Activated CD4-positive, alpha-beta T cell treated with anti-CD3 and anti-CD28 coated beads for 1 hour (primary cell): ENCODE results near the gene ATE1.
"Not testable (repeated sequence)": the region's sequence is repeated elsewhere in the genome, so short reads cannot be mapped to it uniquely, and the experiment has no call there.

ENCODE experiments used
- DNase-seq: peaks from one replicate; pipeline ENCODE4 v3.0.0-alpha.2; 2020

ATE1 gene

DNA sequence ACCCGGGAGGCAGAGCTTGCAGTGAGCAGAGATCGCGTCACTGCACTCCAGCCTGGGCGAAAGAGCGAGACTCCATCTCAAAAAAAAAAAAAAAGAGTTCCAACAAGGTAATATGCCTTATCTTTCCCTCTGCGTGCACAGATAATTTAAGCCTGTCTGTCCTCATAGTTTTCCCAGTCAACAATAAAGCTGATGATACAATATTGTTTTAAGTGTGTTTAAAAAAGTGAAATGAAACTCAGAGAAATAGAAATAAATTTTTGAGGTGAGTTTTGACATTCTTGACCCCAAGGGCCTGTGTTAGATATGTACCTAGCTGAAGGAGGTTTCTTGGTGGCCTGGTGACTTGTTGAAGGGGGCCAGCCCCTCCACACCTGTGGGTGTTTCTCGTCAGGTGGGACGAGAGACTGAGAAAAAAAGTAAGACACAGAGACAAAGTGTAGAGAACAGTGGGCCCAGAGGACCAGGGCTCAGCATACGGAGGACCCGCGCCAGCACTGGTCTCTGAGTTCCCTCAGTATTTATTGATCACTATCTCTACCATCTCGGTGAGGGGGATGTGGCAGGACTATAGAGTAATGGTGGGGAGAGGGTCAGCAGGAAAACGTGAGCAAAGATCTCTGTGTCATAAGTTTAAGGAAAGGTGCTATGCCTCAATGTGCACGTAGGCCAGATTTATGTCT is 1.9 kb upstream of the ATE1 start:
- DNase-seq, result not testable (repeated sequence)

DNA sequence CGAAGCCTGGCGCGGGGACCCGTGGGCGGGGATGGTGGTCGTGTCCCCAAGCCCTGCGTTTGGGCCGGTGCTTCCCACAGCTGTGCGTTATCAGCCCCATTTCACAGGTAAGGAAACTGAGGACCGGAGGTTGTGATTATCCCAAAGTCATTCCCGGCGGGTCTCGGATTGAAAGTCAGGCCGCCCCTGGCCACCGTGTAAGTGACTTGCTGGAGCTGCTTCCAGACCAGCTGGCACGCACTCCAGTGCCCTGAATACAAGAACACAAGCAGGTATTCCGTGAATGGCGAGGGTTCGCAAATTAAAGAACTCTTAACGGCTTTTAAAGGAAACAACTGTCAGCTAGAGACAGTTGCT is 675 bp upstream of the ATE1 start:
- DNase-seq, result no peak

DNA sequence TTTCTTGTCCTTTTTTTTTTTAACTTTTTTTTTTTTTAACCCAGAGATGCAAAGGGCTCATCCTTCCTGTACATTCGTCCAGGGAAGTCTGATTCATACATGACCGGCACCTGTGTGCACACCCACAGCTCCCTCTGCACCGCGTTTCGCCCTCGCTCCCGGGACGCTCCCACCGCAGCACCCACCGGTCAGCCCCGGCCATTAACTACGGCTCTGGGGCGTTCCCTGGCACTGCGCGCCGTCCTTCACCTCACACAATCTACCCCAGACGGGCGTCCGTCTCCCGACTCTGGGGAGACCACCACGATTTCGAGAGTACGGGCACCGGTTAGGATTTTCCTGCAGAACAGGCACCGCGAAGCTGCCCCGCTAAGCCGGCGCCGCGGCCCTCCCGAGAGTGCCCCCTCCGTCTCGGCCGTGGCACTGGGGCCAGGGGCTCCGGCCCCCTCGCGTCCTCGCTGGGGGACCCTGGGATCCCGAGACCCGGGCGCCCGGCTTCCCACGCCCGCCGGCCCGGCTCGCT is 452 bp downstream of the ATE1 start:
- peak; percentile 8 for DNase-seq

DNA sequence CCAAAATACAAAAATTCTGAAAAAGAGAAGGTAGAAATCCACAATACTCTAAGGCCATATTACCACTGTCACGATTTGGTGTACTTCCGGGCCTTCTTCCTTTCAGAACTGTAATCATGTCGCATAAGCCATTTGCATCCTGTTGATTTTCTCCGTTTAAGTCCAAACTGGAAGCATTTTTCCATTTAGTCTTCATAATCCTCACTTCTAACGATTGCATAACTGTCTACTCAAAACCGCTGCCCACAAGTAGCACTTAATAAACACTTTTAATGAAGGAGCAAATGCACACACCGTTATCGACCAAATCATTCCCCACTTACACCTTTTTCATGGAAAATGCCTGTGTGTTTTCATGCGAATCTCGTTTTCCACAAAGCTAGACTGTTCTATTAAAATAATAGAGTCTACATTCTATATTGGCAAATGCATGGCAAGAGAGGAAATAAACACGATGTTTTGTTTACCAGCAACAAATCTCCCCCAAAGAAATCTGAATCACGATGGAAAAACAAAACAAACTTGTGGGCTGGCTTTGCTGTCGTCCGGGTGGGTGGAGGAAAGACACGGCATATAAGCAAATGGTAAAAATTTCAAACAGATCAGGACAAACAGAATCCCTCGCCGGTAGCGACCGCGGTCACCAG is 1.0 kb downstream of the ATE1 start:
- no peak for DNase-seq

DNA sequence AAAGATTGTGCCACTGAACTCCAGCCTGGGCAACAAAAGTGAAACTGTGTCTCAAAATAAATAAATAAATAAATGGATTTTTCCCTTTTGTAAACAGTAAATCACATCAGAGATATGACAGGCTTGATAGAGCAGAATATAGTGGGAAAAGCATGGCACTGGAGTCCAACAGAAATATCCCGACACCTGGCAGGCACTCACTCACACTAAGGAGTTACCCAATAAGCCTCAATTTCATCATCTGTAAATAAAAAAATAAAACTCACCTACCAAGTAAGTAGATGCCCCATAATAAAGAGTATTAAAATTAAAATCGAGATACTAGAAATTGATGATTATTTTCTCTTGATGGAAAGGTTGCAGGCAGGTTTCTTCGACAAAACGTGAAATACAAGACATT is 1.7 kb downstream of the ATE1 start:
- DNase-seq, result no peak

DNA sequence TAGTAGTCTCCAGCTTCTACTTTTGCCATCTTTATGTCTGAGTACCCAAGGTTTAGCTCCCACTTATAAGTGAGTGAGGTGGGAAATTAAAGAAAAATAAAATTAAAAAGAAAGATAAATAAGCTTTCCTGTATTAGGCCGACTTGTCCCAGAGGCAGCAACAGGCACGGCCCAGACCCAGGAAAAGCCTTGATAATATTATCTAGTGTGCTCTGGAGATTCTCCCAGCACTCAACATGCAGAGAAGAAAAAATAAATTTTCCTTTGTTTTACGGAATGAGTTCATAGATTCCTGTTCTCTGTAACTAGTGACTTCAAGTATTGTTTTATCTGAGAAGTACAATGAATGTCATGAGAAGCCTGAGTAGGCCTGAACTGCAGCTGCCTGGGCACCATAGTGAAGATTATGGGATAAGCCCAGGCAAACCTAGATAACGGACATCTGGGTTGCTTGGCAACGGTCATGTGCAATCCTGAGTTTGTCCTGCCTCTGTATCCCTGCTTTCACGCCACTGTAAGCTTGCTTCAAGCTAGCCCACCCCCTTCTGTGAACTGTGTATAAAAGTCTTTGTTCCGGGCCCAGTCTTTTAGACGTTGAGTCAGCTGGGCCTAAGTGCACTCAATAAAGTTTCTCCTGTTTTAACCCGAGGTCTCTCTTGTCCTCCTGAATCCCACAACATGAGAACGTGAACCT is 6.4 kb downstream of the ATE1 start:
- no peak for DNase-seq

DNA sequence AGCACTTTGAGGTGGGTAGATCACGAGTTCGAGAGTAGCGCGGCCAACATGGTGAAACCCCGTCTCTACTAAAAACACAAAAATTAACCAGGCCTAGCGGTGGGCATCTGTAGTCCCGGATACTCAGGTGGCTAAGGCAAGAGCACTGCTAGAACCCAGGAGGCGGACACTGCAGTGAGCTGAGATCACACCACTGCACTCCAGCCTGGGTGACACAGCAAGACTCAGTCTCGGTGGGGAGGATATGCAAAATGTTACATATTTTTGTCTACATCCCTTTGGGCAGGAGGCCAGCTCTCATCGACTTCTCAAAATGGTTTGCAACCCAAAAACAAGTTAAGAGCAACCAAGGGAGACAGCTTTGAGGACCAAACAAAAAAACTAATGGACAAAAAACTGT is 8.2 kb downstream of the ATE1 start:
- DNase-seq, result no peak

DNA sequence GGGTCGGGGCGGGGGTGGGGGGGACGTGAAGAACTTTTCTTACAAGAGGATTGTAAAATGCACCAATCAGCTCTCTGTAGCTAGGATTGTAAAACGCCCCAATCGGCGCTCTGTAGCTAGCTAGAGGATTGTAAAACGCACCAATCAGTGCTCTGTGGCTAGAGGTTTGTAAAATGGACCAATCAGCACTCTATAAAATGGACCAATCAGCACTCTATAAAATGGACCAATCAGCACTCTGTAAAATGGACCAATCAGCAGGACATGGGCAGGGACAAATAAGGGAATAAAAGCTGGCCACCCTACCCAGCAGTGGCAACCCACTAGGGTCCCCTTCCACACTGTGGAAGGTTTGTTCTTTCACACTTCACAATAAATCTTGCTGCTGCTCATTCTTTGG is 9.0 kb downstream of the ATE1 start:
- not testable (repeated sequence) for DNase-seq

DNA sequence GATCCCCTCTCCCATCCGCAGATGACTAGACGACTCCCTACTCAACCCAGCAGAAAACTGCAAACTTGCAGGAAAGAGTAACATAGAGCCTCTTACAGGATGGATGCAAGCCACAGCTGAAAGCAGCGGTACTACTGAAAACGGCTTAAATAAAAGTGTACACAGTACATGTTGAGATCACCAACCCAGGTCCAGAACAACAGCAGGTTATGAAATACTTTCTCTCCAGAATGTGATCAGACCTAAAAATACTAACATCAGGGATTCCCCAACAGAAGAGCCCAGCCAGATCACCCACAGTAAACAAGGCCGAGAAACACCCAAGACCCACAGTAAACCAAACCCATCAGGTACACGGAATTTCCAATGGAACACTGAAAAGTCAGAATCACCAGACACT is 13.2 kb downstream of the ATE1 start:
- no peak for DNase-seq

DNA sequence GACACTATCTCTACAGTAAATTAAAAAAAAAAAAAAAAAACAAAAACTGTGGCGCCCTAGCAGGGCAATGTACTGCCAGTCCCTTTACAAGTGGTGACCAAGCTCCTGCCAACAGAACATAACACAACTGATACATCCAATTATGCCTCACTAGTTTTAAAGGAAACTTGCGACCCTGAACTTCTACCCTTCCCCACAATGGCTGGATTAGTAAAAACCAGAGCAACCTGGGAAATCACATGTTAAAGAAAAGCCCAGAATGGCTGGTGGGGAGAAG is 16.5 kb downstream of the ATE1 start:
- DNase-seq, result no peak

DNA sequence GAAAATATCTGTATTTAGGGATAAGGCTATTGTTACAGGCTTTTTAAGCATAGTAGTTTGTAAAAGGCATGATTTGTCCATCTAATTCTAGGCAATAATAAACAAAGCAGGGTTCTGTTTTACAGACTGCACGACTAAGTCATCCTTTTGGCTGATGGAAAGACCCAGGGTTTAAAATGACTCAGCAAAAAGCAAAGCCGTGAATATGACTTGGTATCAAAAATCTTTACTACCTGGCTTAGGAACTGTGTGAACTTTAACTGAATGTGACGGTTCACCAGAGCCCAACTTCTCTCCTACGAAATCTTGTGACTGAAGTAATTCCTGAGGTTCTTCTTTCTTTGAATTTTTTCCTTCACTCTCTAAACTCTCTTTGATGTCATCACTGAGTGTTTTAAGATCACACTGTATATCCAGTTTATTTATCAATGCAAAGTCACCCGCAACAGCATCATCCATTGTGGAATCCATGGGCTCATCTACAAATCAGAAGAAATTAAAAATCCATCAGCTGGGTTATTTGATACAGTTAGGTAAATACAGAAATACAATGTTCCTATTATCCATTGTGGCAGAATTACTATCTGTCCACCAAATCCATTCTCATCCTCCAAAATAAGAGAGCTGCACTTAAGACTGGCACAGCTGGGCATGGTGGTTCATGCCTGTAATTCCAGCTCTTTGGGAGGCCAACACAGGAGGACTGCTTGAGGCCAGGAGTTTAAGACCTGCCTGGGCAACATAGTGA is 17.0 kb downstream of the ATE1 start:
- DNase-seq, result no peak

DNA sequence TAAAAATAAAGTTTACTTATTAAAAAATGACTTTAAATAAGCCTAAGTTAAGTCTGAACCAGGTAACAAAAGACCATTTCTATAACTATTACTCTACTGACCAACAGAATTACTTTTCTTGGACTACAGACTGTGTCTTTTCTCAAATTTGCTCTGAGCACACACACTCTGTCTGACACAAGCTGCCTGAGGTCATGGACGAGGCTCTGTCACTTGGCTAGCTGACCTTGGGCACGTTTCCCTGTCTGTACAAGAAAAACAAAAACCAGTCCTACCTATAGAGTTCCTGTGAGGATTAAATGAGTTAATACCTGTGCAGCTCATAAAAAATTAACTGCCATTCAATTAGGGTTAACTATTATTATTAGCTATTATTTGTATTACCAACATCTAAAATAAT is 22.9 kb downstream of the ATE1 start:
- no peak for DNase-seq

DNA sequence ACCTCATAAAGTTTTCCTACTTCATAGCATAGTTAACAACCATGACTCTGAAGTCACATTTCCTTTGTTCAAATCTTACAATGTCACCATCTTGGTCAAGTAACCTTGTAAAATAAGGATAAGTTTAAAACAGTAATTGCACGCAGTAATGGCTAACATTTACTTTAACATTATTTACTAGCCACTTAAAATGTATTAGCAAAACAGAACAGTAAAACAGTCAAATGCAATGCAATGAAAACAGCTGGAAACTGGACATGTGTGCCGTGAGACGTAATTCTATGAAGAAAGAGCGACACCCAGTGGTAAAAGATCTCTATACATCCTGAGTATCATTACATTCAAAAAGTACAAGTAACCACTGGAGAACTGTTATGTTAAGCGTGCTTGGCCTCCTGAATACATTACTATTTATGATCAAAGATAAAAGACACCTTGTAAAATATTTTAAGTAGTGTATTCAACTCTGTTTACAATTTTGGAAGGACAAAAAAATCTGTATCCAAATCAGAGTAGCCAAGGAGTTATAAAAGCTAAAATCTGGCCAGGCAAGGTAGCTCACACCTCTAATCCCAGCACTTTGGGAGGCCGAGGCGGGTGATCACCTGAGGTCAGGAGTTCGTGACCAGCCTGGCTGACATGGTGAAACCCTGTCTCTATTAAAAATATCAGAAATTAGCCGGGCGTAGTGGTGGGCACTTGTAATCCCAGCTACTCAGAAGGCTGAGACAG is 27.2 kb downstream of the ATE1 start:
- DNase-seq, result no peak

DNA sequence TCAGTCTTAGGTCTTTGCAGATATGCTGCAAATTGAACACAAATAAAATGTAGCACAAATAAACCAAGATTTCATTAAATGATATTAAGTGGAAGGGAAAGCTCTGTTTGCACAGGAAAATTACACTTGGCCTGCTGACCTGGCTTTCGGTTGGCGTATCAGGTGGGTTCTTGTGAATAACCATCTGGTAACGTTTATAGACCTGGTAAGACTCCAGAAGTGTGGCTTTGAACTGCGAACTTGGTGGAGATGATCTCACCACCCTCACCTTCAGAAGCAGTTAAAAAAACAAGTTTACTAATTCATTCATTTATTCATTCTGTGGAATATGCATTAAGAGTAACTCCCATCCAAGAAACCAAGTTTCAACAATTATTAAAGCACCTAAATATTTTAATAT is 28.1 kb downstream of the ATE1 start:
- DNase-seq, result no peak

DNA sequence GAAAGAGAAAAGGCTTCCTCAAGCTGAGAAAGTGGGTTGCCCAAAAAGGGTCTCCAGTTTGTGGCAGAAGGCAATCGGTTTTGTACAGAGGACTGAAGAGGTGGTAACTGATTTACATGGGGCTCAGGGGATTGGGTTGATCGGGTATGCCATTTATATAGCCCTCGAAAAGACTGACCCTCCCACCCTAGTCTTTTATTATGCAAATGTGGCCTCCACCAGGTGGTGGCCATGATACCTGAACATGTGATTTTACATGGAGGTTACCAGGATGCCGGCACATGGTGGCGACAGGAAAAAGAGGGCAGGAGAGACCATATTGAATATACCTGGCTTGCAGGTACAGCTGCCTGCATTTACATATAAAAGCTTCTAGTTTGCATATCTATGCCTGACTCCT is 36.7 kb downstream of the ATE1 start:
- DNase-seq, result no peak

DNA sequence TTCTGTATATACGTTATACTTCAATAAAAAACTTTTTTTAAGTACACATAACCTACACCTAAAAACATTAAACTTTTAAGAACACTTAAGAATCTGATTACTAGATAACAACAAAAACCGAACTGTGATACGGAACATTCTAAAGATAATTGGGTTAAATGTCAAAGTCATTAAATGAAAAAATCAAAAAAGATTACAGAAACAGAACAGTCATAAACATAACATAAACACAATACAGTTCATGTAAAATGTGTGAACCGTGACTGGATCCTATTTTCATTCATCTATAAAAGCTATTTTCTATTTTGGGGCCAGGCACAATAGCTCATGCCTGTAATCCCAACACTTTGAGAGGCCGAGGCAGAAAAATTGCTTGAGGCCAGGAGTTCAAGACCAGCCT is 38.6 kb downstream of the ATE1 start:
- DNase-seq, result no peak

DNA sequence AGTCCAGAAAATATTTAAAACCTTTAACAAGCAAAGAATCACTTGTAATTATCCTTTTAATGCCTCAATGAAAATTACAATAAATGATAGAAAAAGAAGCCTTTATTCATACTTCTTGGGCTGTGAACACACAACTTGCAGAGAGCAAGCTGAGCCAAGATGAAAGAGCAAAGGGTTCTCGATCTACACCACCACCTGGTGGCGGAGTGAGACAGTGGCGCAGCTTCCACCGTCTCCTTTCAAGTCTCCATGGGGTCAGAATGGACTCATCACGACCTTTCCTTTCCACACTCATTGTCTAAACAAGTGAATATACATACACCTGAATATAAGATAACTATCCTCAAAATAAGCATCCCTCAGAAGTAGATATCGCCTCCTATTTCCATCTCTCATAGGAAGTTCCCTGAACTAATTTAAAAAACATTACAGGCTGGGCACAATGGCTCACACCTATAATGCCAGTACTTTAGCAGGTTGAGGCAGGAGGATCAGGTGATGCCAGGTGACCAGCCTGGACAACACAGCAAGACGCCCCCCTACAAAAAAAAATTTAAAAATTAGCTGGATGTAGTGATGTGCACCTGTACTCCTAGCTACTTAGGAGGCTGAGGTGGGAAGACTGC is 40.7 kb downstream of the ATE1 start:
- DNase-seq, result peak; percentile 17

DNA sequence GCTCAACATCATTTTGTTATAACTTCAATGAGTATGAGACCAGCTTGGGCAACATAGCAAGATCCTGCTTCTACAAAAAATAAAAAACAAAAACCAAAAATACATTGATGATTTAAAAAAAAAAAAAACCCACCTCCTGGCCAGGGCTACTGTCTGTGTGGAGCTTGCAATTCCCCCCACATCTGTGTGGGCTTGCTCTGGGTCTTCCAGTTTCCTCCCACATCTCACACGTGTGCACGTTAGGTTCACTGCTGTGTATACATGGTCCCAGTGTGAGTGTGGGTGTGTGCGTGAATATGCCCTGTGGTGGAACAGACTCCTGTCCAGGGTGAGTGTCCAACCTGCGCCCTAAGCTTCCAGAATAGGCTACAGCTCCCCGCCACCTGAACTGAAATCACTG is 41.6 kb downstream of the ATE1 start:
- no peak for DNase-seq

DNA sequence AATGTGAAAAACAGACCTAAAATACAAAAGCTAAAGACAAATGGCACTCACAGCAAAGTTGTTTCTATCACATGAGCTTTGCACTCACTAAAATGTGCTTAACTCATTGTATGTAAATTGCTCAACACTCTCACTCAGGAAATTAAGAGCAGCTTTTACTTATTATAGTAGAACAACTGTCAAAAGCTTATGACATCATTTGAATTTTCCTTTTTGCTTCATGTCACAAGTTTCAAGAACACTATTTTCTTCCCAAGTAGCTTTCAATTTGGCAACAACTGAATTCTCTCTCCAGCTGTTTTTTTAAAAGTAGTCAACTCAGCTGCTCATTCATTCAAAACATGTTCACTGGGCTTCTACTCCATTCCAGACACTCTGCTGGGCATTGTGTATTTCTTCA is 46.9 kb downstream of the ATE1 start:
- DNase-seq, result no peak

DNA sequence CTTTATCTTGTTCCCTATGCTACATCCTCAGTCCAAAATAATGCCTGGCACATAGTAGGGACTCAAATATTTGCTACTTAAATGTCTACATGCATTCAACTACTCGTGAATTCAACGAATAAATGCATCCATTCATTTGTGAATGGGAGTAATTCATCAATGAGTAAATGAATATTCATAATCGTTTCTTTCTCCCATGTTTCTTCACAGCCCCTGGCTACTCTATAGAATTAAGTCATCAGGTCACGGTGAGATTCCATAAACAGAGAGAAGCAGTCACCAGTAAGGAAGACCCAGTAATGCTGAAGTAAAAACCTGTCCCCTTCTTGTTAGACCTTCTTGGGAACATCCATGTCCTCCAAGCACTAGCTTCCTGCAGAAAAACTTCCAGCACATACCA is 48.4 kb downstream of the ATE1 start:
- no peak for DNase-seq

DNA sequence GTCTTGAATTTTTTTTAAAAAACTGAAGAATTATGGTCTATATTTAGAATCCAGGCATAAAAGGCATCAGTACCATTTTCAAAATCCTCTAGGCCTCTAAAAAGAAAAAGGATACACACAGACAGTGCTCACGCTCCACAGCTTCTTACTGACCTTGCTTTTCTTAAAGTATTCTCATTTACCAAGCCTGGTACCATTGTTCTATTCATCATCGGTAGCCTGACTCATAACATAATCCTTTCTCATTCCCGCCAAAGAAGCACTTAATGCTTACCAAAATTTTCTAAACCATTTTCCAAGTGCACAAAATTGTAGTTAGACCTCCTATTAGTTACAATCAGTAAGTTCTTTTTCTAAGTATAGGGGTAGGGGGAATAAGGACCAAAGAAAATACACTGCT is 54.6 kb downstream of the ATE1 start:
- no peak for DNase-seq

DNA sequence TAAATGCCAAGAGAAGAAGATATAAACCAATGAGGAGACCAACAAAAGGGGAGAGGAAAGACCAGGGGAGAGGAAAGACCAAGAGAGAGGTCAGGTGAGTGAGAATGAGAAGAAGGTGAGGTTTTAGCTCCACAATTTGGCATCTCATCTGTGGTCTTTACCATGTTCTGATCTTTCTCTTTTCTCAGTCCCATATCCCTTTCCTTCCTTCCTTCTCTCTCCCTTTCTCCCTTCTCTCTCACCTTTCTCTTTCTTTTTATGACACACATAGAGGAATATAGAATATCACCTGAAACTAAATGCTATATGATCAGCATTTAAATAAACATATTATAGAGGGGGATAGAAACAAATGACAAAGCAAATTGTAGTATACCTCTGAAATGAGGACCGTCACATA is 57.4 kb downstream of the ATE1 start:
- DNase-seq, result no peak

DNA sequence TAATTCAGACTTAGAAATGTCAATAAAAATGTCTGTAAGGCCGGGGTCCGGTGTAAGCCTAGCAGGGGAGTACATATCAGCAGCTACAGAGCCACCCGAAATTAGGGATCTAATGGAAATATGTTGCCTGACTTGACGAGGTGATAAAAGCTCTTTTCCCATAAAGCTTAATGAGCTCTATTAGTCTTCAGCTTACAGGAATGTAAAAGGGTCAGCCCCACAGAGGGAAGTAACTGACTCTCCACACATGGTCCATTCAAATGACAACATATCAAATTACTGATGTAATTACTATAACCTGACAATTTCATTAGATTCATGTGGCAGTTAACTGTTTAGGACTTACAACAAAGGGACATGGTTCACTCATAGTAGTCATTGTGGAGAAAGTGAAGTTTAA is 62.3 kb downstream of the ATE1 start:
- DNase-seq, result no peak
